T-helper 2 cell treated with Interferon-gamma antibody and Interleukin-4, amounts not matched to agents 5 μg/mL and 100 μg/mL, for 36 hours (primary cell): ENCODE results near the gene THOC2.
A peak's percentile ranks its signal among the peaks of the same experiment; 100 is the strongest.
"Not testable (repeated sequence)": the region's sequence is repeated elsewhere in the genome, so short reads cannot be mapped to it uniquely, and the experiment has no call there.

Source experiments
- DNase-seq: peaks from one replicate; pipeline ENCODE4 v3.0.0; 2021; ENCODE audit warnings: low spot score
- H3K27ac Mint-ChIP-seq: one replicate; pipeline ENCODE4 v1.8.0; 2021; ENCODE audit warnings: mild to moderate bottlenecking, mixed read lengths
- H3K27me3 Mint-ChIP-seq: one replicate; pipeline ENCODE4 v1.8.0; 2021; ENCODE audit warnings: low read depth, mixed read lengths
- H3K36me3 Mint-ChIP-seq: one replicate; pipeline ENCODE4 v1.8.0; 2021; ENCODE audit warnings: low read depth, mixed read lengths
- H3K4me1 Mint-ChIP-seq: one replicate; pipeline ENCODE4 v1.8.0; 2021; ENCODE audit warnings: low read depth, mixed read lengths
- H3K4me3 Mint-ChIP-seq: one replicate; pipeline ENCODE4 v1.8.0; 2022; ENCODE audit warnings: mild to moderate bottlenecking, moderate library complexity, mixed read lengths
- H3K9me3 Mint-ChIP-seq: one replicate; pipeline ENCODE4 v1.8.0; 2021; ENCODE audit warnings: mixed read lengths

Gene THOC2, protein sequence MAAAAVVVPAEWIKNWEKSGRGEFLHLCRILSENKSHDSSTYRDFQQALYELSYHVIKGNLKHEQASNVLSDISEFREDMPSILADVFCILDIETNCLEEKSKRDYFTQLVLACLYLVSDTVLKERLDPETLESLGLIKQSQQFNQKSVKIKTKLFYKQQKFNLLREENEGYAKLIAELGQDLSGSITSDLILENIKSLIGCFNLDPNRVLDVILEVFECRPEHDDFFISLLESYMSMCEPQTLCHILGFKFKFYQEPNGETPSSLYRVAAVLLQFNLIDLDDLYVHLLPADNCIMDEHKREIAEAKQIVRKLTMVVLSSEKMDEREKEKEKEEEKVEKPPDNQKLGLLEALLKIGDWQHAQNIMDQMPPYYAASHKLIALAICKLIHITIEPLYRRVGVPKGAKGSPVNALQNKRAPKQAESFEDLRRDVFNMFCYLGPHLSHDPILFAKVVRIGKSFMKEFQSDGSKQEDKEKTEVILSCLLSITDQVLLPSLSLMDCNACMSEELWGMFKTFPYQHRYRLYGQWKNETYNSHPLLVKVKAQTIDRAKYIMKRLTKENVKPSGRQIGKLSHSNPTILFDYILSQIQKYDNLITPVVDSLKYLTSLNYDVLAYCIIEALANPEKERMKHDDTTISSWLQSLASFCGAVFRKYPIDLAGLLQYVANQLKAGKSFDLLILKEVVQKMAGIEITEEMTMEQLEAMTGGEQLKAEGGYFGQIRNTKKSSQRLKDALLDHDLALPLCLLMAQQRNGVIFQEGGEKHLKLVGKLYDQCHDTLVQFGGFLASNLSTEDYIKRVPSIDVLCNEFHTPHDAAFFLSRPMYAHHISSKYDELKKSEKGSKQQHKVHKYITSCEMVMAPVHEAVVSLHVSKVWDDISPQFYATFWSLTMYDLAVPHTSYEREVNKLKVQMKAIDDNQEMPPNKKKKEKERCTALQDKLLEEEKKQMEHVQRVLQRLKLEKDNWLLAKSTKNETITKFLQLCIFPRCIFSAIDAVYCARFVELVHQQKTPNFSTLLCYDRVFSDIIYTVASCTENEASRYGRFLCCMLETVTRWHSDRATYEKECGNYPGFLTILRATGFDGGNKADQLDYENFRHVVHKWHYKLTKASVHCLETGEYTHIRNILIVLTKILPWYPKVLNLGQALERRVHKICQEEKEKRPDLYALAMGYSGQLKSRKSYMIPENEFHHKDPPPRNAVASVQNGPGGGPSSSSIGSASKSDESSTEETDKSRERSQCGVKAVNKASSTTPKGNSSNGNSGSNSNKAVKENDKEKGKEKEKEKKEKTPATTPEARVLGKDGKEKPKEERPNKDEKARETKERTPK (N-terminal part only)

DNA sequence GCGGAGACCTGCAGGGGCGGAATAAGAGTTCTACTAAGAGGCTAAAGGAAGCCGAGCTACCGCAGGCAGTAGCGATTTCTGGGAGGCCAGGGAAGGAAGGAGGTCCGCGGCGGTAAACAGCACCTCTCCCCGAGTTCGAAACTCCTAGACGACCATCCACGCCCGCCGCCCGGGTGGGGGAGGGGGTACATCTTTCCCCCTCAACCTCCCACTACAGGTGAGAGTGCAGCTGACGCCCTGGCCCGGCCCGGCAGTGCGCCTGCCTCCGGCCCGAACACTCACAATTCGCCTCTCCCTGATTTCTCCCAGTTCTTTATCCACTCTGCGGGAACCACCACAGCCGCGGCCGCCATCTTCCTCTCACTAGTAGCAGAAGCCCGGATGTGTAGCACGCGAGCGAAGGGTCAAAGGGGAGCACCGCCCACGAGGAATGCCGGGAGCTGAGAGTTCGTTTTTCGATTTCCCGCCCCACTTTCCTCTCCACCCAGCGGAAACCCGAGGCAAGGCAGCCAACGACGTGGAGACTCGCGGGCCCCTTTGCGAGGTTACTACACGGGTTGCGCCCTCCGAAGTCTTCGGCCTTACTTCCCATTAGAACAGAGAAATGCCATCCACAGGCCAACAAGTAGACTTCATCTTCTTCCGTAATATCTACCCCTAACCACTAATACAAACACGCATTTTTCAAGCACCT, at the start of gene THOC2:
Gene THOC2, minus strand, starts transcription at position 383 of the 694 bp plus-strand sequence. Its CDS starts 30 bp downstream, at position 353.
- H3K36me3 Mint-ChIP-seq, result peaks cover 7% of the 10 kb centered on the region
- no peaks in the 10 kb centered on the region for H3K27me3 Mint-ChIP-seq
- no peaks in the 10 kb centered on the region for H3K9me3 Mint-ChIP-seq
- H3K27ac Mint-ChIP-seq, result peak within 1 kb of the TSS; percentile 93
- H3K4me3 Mint-ChIP-seq, result peak within 1 kb of the TSS; percentile 98
- DNase-seq, result peak; percentile 76
- H3K4me1 Mint-ChIP-seq, result peaks cover 19% of the 10 kb centered on the region

DNA sequence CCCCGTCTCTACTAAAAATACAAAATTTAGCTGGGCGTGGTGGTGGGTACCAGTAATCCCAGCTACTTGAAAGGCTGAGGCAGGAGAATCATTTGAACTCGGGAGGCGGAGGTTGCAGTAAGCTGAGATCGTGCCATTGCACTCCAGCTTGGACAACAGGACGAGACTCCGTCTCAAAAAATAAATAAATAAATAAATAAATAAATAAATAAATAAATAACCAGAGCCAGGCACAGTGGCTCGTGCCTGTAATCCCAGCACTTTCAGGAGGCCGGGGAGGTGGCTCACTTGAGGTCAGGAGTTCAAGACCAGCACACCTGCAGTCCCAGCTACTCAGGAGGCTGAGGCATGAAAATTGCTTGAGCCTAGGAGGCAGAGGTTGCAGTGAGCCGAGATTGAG, 48.9 kb upstream of the THOC2 start:
- not testable (repeated sequence) for H3K9me3 Mint-ChIP-seq, H3K4me1 Mint-ChIP-seq, H3K27me3 Mint-ChIP-seq, H3K4me3 Mint-ChIP-seq, DNase-seq, H3K36me3 Mint-ChIP-seq, H3K27ac Mint-ChIP-seq

- H3K4me3 Mint-ChIP-seq, result no peak overlapping the region
- DNase-seq, result no peak
- no peaks in the 10 kb centered on the region for H3K36me3 Mint-ChIP-seq
- no peaks in the 10 kb centered on the region for H3K9me3 Mint-ChIP-seq
- peaks cover 4% of the 10 kb centered on the region for H3K4me1 Mint-ChIP-seq
- H3K27me3 Mint-ChIP-seq, result no peaks in the 10 kb centered on the region
- no peak overlapping the region for H3K27ac Mint-ChIP-seq
These were observed 47.1 kb upstream of the THOC2 start for GRCh38 chrX:123779908-123780396.

- no peak overlapping the region for H3K27ac Mint-ChIP-seq
- H3K27me3 Mint-ChIP-seq, result no peaks in the 10 kb centered on the region
- H3K4me3 Mint-ChIP-seq, result no peak overlapping the region
- H3K4me1 Mint-ChIP-seq, result no peaks in the 10 kb centered on the region
- no peak for DNase-seq
- no peaks in the 10 kb centered on the region for H3K36me3 Mint-ChIP-seq
- no peaks in the 10 kb centered on the region for H3K9me3 Mint-ChIP-seq
These were observed 40.6 kb upstream of the THOC2 start for GRCh38 chrX:123773258-123773988.

DNA sequence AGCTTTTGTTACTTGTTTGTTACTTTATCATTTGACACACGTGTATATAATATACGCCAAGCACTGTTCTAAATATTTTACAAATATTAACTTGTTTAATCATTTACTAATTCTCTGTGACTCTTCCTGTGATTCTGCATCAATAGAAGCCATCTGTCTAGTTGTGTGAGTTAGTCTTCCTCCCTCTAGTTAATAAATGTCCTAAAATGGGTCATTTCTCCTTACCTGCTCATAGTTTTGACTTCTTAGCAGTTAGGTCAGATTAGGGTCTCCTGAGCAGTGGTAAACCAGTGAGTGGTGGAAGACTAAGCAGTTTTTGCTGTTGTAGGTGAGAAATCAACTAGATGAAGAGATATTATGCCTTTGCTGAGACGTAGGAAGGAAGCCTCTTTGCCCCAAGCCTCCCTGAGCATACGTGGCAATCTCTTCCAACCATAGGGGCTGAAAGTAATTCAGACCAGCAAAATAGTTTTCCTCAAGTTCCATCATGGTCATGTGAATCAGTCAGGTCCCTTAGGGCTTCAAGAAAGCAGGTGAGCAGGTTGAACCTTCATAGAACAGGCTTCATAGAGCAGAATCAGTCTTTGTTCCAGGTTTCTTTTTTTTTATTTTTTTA, 38.7 kb upstream of the THOC2 start:
- no peaks in the 10 kb centered on the region for H3K9me3 Mint-ChIP-seq
- H3K36me3 Mint-ChIP-seq, result no peaks in the 10 kb centered on the region
- H3K27me3 Mint-ChIP-seq, result no peaks in the 10 kb centered on the region
- DNase-seq, result no peak
- no peak overlapping the region for H3K4me3 Mint-ChIP-seq
- no peaks in the 10 kb centered on the region for H3K4me1 Mint-ChIP-seq
- no peak overlapping the region for H3K27ac Mint-ChIP-seq

DNA sequence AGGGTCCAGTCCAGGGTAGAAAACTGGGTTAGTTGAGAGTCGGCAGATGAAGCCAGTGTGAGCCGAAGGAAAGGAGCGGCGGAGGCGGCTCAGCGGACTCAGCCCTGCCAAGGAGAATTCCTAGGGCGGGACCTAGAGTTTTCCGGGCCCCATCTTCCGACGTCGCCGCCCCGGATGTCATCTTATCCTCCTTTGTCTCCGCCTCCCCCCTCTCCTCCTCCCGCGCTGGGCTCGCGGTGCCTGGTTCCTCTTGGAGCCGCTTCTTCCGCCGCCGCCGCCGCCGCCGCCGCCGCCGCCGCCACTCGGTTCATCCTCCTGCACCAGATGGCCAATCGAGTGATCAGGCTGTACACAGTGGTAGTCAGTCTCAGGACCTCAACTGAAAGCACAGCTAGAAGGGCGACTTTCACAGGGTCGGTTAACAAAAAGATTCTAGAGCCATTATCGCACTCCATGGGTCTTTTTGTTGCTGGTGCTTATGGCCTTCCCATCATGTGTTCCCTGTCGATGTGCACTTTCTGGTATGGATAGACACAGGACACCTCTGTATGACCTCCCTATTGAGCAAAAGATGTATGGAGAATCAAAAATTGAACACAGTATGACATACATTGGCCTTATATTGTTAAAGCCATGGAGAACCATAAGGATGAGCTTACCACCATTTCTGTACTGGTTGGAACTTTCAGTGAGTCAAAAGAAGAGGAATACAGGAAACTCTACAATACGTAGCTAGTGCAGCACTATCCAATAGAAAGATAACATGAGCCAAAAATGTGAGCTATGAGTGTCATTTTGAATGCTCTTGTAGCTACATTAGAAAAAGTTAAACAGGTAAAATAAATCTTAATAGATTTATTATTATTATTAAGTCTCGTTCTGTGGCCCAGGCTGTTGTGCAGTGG, 32.4 kb upstream of the THOC2 start:
- Mint-ChIP-seq H3K9me3 (no peaks in the 10 kb centered on the region), H3K27ac (no peak overlapping the region), H3K4me3 (peak overlapping the region; percentile 79), H3K4me1 (peaks cover 5% of the 10 kb centered on the region), H3K36me3 (no peaks in the 10 kb centered on the region), H3K27me3 (no peaks in the 10 kb centered on the region)
- peak; percentile 52 for DNase-seq

DNA sequence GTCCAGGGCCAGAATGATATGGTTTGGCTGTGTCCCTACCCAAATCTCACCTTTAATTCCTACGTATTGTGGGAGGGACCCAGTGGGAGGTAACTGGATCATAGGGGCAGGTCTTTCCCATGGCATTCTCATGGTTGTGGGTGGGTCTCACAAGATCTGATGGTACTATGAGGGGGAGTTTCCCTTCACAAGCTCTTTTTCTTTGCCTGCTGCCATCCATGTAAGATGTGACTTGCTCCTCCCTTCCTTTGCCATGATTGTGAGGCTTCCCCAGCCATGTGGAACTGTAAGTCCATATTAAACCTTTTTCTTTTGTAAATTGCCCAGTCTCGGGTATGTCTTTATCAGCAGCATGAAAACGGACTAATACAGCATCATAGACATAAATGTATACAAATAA, 27.0 kb upstream of the THOC2 start:
- not testable (repeated sequence) for H3K9me3 Mint-ChIP-seq, H3K27me3 Mint-ChIP-seq, H3K27ac Mint-ChIP-seq, DNase-seq, H3K4me3 Mint-ChIP-seq, H3K36me3 Mint-ChIP-seq, H3K4me1 Mint-ChIP-seq

DNA sequence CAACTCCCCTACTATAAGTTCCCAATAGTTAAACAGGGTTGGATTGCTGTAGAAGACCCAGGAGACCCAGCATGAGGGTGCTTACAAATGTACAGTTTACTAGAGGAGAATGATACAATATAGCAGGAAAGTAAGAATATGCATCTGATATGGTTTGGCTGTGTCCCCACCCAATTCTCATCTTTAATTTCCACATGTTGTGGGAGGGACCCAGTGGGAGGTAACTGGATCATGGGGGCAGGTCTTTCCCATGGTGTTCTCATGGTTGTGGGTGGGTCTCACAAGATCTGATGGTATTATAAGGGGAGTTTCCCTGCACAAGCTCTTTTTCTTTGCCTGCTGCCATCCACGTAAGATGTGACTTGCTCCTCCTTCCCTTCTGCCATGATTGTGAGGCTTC, 24.9 kb upstream of the THOC2 start:
- H3K9me3 Mint-ChIP-seq, H3K4me1 Mint-ChIP-seq, H3K27ac Mint-ChIP-seq, H3K4me3 Mint-ChIP-seq, H3K27me3 Mint-ChIP-seq, DNase-seq, H3K36me3 Mint-ChIP-seq: not testable (repeated sequence)

DNA sequence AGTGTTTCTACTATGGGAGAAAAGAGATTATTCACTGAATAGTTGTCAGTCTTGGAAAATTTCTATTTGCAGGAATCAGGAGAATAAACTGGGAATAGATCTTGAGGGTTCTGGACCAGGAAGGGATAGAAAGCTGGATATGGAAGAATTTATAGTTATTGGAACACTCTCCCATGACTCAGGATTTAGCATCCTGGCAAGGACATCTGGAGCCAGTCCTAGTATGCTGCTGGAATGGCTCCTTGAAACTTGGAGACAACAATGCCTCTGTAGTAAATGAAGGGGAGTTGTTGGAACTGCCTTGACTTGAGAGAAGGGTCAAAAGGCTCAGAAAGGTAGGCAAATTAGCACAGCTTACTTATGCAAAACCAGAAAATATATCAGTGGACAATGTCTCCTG, 23.5 kb upstream of the THOC2 start:
- no peak for DNase-seq
- Mint-ChIP-seq H3K9me3 (no peaks in the 10 kb centered on the region), H3K27ac (no peak overlapping the region), H3K4me3 (no peak overlapping the region), H3K27me3 (no peaks in the 10 kb centered on the region), H3K4me1 (no peaks in the 10 kb centered on the region), H3K36me3 (no peaks in the 10 kb centered on the region)

DNA sequence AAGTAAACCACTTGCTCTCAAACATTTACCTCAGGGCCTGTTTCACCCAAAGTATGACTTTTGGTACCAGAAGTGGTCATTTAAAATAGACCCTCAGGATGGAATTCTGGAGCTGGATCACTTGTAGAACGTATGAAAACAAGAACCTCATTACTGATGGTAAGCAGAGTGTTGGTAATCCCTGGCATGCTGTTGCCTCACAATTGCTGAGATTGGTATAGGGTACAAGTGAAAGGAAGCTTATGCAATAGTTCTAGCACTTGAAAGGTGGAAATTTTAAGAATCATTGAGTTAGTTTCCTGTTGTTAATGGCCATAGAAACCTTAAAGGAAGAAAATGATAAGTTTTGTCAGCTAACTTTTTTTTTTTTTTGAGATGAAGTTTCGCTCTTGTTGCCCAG, 22.3 kb upstream of the THOC2 start:
- no peaks in the 10 kb centered on the region for H3K36me3 Mint-ChIP-seq
- no peaks in the 10 kb centered on the region for H3K4me1 Mint-ChIP-seq
- H3K27ac Mint-ChIP-seq, result no peak overlapping the region
- H3K27me3 Mint-ChIP-seq, result no peaks in the 10 kb centered on the region
- no peaks in the 10 kb centered on the region for H3K9me3 Mint-ChIP-seq
- DNase-seq, result no peak
- H3K4me3 Mint-ChIP-seq, result no peak overlapping the region

DNA sequence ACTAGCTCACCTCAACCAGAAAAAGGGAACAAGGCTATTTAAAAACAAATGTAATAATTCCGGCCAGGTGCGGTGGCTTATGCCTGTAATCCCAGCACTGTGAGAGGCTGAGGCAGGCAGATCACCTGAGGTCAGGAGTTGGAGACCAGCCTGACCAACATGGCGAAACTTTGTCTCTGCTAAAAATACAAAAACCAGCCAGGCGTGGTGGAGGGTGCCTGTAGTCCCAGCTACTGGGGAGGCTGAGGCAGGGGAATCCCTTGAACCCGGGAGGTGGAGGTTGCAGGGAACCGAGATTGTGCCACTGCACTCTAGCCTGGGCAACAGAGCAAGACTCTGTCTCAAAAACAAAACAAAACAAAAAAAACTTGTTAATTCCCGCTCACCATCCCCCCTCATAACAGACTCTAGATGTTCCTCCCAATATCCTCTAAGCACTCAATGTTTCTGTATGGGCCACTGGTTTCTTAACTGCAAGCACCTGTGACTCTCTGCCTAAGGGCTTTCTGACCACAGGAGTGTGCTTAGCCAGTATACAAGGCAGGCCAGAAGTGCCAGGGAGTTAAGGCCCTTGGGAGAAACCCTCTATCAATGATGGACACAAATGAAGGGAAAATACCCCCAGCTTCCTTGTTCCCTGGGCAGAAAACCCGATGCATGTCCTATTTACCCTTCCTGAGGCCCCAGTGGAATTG, 21.0 kb upstream of the THOC2 start:
- H3K9me3 Mint-ChIP-seq, result no peaks in the 10 kb centered on the region
- H3K4me1 Mint-ChIP-seq, result no peaks in the 10 kb centered on the region
- H3K4me3 Mint-ChIP-seq, result no peak overlapping the region
- DNase-seq, result no peak
- H3K27me3 Mint-ChIP-seq, result no peaks in the 10 kb centered on the region
- no peaks in the 10 kb centered on the region for H3K36me3 Mint-ChIP-seq
- H3K27ac Mint-ChIP-seq, result no peak overlapping the region
